Upper lobe of left lung (tissue), 4 donors: ENCODE data around the gene GBF1.
A peak's percentile ranks its signal among the peaks of the same experiment; 100 is the strongest.

Source experiments
- CTCF ChIP-seq, 6 experiments: fragments of 450-650 bp in 4 of 6; fragments of 200-600 bp in 2 of 6; sonication (generic) in 2 of 6; IDR thresholded peaks; one replicate each; pipeline ENCODE4 v1.5.1; 2016 to 2019; ENCODE audit warnings: antibody characterized with exemption in 6 of 6
- POLR2A ChIP-seq, 4 donors: fragments of 450-650 bp; IDR thresholded peaks; one replicate each; pipeline ENCODE4 v1.5.1; 2016 to 2017; ENCODE audit warnings: antibody characterized with exemption in 4 of 4, mild to moderate bottlenecking in 2 of 4
- POLR2AphosphoS5 ChIP-seq, 2 donors: sonication (generic); formaldehyde crosslinking; IDR thresholded peaks; one replicate each; pipeline ENCODE4 v1.5.1; 2017; ENCODE audit warnings: antibody characterized with exemption in 2 of 2

DNA sequence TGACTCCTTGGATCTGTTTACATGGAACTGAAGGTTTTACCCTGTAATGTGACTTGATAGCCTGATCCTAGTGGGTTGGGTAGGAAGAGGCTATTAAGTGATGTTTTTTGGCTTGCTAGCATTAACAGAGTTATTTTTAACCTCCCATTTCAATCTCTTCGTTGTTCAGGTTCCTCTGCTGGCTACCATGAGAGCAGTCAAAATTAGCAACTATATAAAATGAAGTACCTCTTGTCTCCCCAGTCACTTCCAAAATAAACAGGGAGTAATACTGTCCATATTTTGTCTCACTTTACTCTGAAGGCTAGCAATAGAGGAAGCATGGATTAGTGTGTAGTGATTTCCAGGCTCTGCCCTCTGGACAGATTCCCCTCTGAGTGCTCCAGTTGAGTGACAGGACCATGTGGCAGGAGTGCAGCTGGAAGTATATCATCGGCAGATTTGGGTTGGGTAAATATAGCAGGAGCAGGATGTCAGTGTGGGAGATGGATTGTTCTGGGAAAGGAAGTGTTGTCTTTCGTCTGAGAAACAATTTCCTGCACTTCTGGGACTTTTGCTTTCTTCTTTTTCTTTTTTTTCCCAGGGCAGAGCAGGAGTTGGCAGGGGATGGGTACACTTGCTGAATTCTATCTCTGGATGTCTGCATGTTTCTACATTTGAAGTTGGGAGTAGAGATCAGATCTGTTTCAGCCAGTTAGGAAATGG, 35.2 kb downstream of the GBF1 start:
- TF ChIP-seq POLR2A (IDR thresholded peaks at IDR 0.05) (no peak), CTCF (IDR thresholded peaks at IDR 0.05) (no peak), POLR2AphosphoS5 (IDR thresholded peaks at IDR 0.05) (peak in 1 of 2 donors; percentile 16)
